ENCODE measurements around the gene RAPGEF5.

RAPGEF5 gene

DNA sequence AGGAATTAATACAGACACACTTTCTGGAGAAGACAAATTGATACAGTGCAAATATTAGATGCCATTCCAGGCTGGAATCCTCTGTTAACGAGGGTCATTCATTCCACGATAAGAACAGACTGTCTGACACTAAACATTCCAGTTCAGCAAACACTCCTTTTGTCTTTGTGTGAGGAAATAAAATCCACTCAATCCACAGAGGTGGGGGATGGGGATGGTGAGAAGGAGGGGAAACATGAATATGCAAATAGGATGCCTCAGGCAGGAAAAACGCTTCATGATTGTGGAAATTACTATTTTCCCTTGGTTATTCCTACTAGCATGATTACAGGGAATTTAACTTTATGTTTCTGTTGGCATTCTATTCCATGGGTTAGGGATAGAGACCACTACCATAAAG, 214.4 kb downstream of the RAPGEF5 start:
- no peak for DNase-seq

DNA sequence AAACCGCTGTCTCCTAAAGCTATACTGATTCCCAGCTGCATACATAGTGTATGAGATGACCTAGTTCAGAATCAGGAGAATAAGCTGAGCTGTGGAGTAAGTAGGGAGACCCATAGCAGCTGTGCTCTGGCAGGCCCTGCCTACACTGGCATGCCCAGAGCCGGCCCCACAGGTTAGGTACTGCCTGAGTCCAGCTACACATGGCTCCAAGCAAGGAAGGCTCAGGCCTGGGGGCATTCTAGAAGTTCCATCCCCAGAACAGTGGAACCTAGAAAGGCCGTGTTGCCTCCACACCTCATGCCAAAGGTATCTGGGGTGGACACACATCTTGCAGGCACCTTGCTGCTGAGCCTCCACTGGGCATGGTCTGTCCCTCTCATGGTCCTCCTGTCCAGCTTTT, 215.6 kb downstream of the RAPGEF5 start:
- DNase-seq = no peak

GRCh38 chr7:22140578-22140977, 216.4 kb downstream of the RAPGEF5 start:
- no peak for DNase-seq

GRCh38 chr7:22138886-22139285, 218.1 kb downstream of the RAPGEF5 start:
- no peak for DNase-seq

- no peak for DNase-seq
These were observed 218.8 kb downstream of the RAPGEF5 start for GRCh38 chr7:22138106-22138505.

GRCh38 chr7:22137466-22137865, 219.5 kb downstream of the RAPGEF5 start:
- no peak for DNase-seq

DNA sequence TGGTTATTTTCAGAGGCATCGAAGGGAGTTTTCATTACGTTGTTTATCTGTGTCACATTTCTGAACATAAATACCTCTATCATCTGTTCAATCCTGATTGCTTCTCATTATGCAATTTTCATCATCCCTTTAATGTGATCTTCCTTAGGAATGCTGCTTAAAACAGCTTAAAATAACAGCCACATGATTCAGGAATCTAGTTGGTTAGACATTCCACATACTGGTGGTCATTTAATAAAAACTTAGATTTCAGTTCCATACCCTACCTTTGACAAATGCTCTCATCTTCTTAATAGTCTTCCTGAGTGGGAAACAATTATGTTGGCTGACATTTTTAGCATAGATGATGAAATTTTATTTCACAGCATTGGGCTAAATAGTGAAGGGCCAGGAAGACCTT, 219.9 kb downstream of the RAPGEF5 start:
- no peak for DNase-seq

GRCh38 chr7:22129819-22130580, 227.0 kb downstream of the RAPGEF5 start:
- no peak for DNase-seq

GRCh38 chr7:22129166-22129565, 227.8 kb downstream of the RAPGEF5 start:
- DNase-seq = no peak

DNA sequence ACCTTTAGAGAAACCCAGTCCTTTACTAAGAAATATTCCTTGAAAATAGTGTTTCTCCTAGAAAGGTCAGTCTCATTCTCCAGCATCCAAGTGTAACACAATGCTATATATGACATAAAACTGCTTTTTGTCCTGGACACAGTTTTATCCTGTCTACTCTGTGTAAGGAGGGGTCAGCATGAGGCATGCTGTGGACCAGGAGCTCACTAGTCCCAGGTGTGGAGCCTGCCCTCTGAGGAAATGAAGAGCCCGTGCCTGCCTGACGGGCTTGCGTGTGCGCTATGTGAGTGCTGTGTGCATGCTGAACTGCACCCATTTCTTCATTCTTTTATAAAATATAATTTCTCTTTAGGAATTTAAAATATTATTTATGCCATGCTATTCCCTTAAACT, 228.4 kb downstream of the RAPGEF5 start:
- DNase-seq = no peak

DNA sequence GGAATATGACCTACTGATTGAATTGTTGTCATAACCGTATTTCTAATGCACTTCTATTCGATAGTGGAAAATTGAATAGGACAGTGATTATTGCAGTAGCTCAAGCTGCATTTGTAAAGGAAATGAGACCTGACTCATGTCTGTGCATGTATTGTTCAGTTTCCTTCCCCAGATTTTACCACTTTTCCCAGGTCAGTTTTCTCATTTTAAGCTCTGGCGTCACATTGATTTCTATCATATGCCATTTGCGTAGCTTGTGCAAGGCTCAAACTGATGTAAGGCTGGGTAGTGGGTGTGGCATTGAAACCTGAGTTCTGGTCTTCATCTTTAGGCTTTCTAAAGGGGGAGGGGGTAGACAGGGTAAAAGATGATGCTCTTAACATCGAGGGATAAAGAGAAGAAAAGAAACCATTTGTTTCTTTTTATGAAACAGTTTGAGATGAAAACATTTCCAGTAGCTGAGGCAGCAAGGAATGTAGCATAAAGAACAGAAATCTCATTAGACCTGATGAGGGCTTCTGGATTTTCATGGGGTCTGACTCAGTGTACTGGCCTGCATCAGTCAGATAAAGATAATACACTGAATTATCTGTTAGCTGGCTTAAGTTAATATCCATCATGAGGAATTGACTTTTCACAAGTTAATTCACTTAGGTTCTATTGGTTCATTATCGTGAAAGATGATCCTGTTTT, 229.0 kb downstream of the RAPGEF5 start:
- no peak for DNase-seq

DNA sequence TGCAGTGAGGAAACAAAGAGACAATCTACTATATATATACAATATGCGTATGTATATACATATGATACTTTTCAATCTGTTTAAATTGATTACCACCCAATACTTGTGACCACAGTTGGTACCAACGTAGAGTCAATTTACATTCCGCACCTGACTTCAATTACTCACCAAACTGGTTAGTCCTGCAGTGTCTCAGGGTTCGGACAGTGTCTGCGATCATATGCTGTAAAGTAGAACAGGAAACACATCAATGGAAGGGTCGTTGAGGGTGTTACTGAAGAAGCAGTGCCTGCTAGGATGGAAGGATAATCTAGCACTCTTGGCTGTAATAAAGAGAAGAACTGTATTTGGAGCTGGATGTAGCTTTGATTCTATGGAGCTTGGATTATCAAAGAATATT, 231.5 kb downstream of the RAPGEF5 start:
- no peak for DNase-seq

- DNase-seq = no peak
These were observed 232.0 kb downstream of the RAPGEF5 start for GRCh38 chr7:22124941-22125340.

DNA sequence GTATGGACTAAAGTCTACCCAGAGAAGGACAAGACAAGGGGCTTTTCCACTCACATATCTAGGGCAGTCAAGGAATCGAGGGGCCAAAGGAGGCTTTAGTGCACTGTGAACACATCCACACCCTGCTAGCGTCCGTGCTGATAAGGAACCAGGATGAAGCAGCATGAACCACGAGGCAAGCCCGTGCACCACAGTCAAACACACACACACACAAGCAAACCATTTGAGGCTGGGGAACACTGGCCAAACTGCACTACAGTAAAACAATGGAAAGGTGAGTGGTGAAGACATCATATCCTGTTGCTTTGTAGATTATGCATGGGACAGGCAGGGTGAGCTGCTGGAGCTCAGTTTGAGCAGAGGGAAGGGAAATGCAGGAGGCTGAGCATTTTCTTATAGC, 233.8 kb downstream of the RAPGEF5 start:
- no peak for DNase-seq

DNA sequence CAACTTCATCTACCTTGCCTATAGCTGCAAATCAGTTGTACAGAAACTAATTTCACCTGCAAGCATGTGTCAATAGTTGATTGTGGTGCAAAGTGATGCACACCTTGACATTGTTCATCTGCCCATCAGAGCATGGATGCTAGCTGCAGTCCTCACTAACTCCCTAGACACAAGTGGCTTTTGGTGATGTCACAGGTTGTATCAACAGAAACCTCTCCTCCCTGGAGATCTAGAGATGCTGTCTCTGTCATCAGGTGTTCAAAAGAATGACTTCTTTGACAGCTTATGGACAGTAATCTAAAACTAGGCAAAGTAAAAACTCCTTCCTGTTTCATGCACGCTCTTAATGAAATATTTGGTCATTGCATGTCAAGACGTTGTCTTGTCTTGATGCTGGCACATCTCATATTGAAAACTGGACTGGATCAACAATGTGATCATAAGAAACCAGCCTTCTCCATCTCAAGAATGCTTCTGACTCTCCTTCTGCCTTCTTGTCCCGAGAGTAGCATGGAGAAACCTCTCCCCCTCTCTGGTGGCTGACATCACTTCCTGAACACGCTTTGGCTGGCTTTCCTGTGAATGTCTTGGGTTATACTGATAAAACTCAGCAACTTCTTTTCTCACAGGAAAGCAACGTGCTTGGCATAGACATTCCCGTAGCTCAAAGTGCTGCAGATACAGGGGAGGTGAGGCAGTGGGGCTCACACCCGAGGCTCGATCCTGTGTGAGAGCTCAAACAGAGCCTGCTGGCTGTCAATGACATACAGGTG, 235.1 kb downstream of the RAPGEF5 start:
- no peak for DNase-seq

GRCh38 chr7:22120391-22121053, 236.4 kb downstream of the RAPGEF5 start:
- no peak for DNase-seq

DNA sequence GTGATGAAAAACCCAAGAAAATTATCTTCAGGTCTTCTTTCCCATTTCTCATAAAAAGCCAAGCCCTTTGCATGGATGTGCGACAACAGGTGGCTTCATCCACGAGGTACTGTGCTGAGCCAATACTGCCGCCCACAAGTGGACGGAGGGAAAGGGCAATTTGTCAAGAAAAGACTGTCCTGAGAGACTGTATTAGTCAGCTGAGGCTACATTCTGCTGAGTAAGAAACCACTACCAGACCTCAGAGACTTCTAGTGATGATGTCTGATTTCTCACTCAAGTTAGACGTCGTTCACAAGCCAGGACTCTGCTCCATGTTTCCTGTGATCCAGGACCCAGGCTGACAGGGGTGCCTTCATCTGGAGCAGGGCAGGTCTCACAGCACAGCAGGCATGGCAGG, 239.7 kb downstream of the RAPGEF5 start:
- DNase-seq = no peak

GRCh38 chr7:22116451-22117030, 240.4 kb downstream of the RAPGEF5 start:
- no peak for DNase-seq

- no peak for DNase-seq
These were observed 241.3 kb downstream of the RAPGEF5 start for GRCh38 chr7:22115689-22116088.

GRCh38 chr7:22114440-22114981, 242.4 kb downstream of the RAPGEF5 start:
- DNase-seq = no peak

- DNase-seq = no peak
These were observed 243.9 kb downstream of the RAPGEF5 start for GRCh38 chr7:22113041-22113440.

- DNase-seq = no peak
These were observed 245.3 kb downstream of the RAPGEF5 start for GRCh38 chr7:22111661-22112060.

DNA sequence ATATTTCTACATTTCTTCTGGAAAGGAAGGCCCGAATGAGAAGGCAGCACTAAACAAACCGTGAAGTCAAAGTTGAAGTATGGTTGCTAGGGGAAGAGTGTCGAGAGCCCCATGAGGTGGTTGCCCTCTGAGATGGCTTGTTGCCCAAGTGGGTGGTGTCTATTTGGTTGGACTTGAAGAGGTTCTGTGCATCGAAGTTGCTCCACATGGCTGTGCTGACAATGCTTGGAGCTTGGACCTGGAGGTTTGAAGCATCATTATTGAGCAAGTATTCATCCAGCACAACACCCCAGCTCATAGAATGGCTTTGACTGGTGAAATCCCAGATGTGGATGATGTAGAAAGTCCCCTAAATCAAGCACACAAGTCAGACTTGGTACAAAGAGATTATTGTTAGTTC, 246.1 kb downstream of the RAPGEF5 start:
- DNase-seq = no peak

Measured in T-helper 9 cell (primary cell).